ENCODE results near the gene GMPPA. TPM values are rescaled to one million over a fixed set of nuclear protein-coding genes. Genes with fewer than 3 reads are reported as not detected.

Gene GMPPA
- total RNA-seq, 1 experiment from 2014 or later: 32.0 TPM

DNA sequence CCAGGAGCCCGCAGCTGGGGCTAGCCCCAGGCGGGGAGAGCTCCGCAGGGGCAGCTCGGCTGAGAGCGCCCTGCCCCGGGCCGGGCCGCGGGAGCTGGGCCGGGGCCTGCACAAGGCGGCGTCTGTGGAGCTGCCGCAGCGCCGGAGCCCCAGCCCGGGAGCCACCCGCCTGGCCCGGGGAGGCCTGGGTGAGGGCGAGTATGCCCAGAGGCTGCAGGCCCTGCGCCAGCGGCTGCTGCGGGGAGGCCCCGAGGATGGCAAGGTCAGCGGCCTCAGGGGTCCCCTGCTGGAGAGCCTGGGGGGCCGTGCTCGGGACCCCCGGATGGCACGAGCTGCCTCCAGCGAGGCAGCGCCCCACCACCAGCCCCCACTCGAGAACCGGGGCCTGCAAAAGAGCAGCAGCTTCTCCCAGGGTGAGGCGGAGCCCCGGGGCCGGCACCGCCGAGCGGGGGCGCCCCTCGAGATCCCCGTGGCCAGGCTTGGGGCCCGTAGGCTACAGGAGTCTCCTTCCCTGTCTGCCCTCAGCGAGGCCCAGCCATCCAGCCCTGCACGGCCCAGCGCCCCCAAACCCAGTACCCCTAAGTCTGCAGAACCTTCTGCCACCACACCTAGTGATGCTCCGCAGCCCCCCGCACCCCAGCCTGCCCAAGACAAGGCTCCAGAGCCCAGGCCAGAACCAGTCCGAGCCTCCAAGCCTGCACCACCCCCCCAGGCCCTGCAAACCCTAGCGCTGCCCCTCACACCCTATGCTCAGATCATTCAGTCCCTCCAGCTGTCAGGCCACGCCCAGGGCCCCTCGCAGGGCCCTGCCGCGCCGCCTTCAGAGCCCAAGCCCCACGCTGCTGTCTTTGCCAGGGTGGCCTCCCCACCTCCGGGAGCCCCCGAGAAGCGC is 15.0 kb upstream of the GMPPA start:
- H4K8ac ChIP-seq (replicated peaks; ENCODE audit: insufficient read length, low read depth, low read length): no peak overlapping the region
- no peak overlapping the region for H3K14ac ChIP-seq (ENCODE audit: insufficient read depth, low read length)
- H3K79me1 ChIP-seq (ENCODE audit: insufficient read depth, low read depth, low read length, poor library complexity, severe bottlenecking): no peaks in the 10 kb centered on the region
- Mint-ChIP-seq H3K9me3 (no peaks in the 10 kb centered on the region), H3K27ac (no peak overlapping the region), H3K27me3 (ENCODE audit: low read depth) (peaks cover 50% of the 10 kb centered on the region), H3K36me3 (ENCODE audit: insufficient read depth in 1 of 3, low read depth in 3 of 3) (peaks cover 0 to 4% (median 3%) of the 10 kb centered on the region in 3 experiments; a peak in 4 of 7 replicates), H3K4me3 (peak overlapping the region; percentile 36 to 75), H3K4me1 (peaks cover 30 to 40% of the 10 kb centered on the region in 2 experiments)
- no peak overlapping the region for H2AFZ ChIP-seq (ENCODE audit: low read length)
- H3K18ac ChIP-seq (ENCODE audit: insufficient read length, low read depth, low read length): no peak overlapping the region
- no peak overlapping the region for H2BK20ac ChIP-seq (ENCODE audit: low read depth, low read length, poor library complexity, severe bottlenecking)
- no peak overlapping the region for H2BK120ac ChIP-seq (ENCODE audit: low read depth, low read length, poor library complexity, severe bottlenecking)
- DNase-seq: no peak
- H4K91ac ChIP-seq (ENCODE audit: insufficient read length, low read depth, low read length): no peak overlapping the region
- no peaks in the 10 kb centered on the region for H3K9me3 ChIP-seq (ENCODE audit: control insufficient read depth, low read depth, low read length)
- peaks cover 19% of the 10 kb centered on the region; the same call in 1 of the 2 replicates for H3K27me3 ChIP-seq (ENCODE audit: insufficient read depth, low read length)
- no peaks in the 10 kb centered on the region for H3K79me2 ChIP-seq (ENCODE audit: insufficient read depth, low read length)
- H3K23ac ChIP-seq (ENCODE audit: insufficient read length, low read depth, low read length): no peak overlapping the region
- H4K5ac ChIP-seq (ENCODE audit: insufficient read length, low read depth, low read length): no peak overlapping the region
- peak overlapping the region; percentile 37 for H3K4me2 ChIP-seq (ENCODE audit: insufficient read depth, insufficient read length, low read length)
- no peak overlapping the region for H2BK5ac ChIP-seq (ENCODE audit: insufficient read length, low read length)
- H3K4ac ChIP-seq (ENCODE audit: low read depth, low read length): no peak overlapping the region
- WGBS (ENCODE audit: extremely low coverage, insufficient read length, low lambda C conversion rate): no CpG with 5 or more reads among the region's 58 CpGs
- H4K20me1 ChIP-seq (ENCODE audit: control insufficient read depth, insufficient read depth, insufficient read length): no peaks in the 10 kb centered on the region
- no peak overlapping the region for H3K56ac ChIP-seq (ENCODE audit: insufficient read length, low read depth, low read length)
- no peak overlapping the region for H2BK15ac ChIP-seq (ENCODE audit: low read depth, low read length)
- H2AK5ac ChIP-seq (ENCODE audit: insufficient read length, low read length): no peak overlapping the region
- TF ChIP-seq, protein P1, sequence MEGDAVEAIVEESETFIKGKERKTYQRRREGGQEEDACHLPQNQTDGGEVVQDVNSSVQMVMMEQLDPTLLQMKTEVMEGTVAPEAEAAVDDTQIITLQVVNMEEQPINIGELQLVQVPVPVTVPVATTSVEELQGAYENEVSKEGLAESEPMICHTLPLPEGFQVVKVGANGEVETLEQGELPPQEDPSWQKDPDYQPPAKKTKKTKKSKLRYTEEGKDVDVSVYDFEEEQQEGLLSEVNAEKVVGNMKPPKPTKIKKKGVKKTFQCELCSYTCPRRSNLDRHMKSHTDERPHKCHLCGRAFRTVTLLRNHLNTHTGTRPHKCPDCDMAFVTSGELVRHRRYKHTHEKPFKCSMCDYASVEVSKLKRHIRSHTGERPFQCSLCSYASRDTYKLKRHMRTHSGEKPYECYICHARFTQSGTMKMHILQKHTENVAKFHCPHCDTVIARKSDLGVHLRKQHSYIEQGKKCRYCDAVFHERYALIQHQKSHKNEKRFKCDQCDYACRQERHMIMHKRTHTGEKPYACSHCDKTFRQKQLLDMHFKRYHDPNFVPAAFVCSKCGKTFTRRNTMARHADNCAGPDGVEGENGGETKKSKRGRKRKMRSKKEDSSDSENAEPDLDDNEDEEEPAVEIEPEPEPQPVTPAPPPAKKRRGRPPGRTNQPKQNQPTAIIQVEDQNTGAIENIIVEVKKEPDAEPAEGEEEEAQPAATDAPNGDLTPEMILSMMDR (conservative IDR thresholded peaks at IDR 0.05): no peak
- no peak overlapping the region for H3K27ac ChIP-seq (ENCODE audit: insufficient read length, low read depth, low read length)
- H3T11ph ChIP-seq (ENCODE audit: low read length): no peak overlapping the region
- no peaks in the 10 kb centered on the region for H3K23me2 ChIP-seq (ENCODE audit: insufficient read length, low read depth, low read length, poor library complexity, severe bottlenecking)
- H3K9ac ChIP-seq (ENCODE audit: extremely low read depth, insufficient read length, low read length): no peak overlapping the region
- H3K4me1 ChIP-seq (ENCODE audit: insufficient read depth, low read length): peaks cover 2% of the 10 kb centered on the region
- no peak overlapping the region for H2BK12ac ChIP-seq (ENCODE audit: insufficient read length, low read depth, low read length)
